Caki2 (cell line): Measurements from ENCODE around the gene TCERG1L. TPM values are rescaled to one million over a fixed set of nuclear protein-coding genes. Genes with fewer than 3 reads are reported as not detected.

Source experiments
- DNase-seq: peaks from one replicate; pipeline ENCODE4 v3.0.0-alpha.2; 2015; ENCODE audit warnings: low read depth
- in situ Hi-C: cut with HindIII; loops from 2 replicates; pipeline ENCODE4 v1.10.0; 2016; ENCODE audit warnings: low sequenced_read_pairs, low pct_unique_long_range_greater_than_20kb, mixed read lengths
- total RNA-seq: library from RNA; depleted of rRNA; stranded (reverse); fragments of >200 nt; shearing (Covaris generic); gene quantifications from 2 replicates; pipeline ENCODE4 v1.2.3, GENCODE V29; 2014; ENCODE audit warnings: low replicate concordance

TCERG1L gene
- total RNA-seq, 1 experiment from 2014 or later = not detected

DNA sequence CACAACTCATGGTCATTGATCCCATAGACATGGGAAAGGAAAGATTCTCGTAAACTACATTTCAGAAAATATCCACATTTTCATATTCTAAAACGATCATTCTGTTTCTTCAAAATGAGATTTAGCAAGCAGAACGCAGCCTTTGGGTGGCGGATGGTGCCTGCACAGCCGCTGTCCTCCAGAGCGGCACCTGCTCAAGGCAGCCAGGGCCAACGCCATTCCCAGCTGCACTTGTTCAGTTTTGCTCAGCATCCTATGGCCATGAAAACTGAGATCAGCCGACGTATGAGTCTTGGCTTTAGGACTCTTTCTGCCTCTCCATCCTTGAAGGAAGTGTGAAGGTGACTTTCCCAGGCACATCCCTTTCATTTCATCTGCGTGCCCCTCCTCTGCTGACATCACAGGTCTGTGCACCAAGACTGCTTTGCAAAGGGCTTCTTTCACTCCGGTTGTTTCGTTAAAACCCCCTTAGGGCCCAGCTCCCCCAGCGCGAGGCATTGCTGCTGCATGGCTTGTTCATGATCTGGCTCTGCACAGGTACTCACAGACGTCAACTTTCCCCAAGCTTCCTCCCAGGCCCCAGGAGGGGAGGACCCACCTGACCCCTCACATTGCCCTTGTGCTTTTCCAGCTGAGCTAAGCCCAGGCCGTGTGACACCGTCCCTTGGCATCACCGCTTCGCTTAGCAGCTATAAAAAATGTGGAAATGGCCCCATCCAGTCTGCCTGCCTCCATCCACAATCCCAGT is 37.2 kb downstream of the TCERG1L start:
- in situ Hi-C loops = no loop called here
- DNase-seq = no peak

DNA sequence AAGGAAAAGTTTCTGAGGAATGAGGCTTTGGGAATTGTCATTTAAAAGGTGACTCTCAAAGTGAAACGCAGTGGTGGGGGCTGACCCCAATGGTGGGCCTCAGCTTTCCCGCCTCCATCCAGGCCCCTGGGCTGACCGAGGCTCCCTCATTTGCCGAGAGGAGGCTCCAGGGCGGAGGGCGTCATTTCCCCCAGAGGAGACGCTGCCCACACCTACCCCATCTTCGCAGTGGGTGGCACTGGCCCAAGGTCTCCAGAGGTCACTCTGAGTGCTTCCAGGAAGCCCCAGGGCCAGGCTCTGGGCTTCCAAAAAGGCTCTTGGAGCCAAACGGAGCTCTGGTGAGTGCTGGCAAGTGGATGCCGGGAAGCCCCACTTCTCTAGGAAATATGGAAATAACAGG is 38.0 kb downstream of the TCERG1L start:
- no peak for DNase-seq
- in situ Hi-C loops = no loop called here

DNA sequence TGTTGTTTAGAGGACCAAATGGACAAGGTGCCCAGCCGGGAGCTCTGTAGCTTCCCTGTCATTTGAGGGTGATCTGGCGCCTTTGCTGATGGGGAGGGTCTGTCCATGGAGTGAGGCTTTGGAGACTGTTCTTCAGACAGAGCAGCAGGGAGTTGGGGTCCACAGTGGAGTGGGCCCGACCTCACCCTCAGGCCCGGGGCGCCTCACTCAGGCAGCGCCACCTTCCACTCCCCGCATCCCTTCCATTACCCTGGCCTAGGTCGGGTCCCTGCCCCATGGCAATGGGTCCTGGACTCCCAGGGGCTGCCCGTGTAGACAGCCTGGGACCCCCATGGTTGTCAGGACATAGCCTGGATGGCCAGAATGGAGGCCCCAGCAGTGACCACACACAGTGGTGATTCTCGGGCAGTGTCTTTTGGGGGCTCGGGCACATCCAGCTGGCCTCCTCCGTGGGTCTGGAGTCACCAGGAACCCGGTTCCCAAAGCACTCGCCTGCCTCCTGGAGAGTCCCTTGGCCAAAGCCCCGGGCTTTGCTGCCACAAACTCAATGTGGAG is 38.5 kb downstream of the TCERG1L start:
- no peak for DNase-seq
- in situ Hi-C loops = no loop called here

DNA sequence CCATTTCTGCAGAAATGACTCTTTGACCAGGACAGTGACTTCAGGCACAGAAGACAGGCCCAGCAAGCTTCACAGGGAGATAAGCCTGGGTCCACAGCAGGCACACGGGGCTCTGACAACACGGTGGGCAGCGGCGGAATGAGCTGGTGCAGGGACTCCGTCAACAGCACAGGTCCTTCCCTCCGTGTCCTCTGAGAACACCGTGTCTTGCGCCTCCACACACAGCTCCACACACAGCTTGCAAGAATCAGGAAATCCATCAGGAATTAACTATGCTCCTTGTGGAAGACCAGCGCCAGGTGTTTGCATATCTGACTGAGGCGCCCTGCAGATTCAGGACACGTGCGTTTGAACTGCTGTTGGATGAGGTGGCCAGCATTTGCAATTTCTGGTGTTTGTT is 39.6 kb downstream of the TCERG1L start:
- DNase-seq = no peak
- in situ Hi-C loops = no loop called here

DNA sequence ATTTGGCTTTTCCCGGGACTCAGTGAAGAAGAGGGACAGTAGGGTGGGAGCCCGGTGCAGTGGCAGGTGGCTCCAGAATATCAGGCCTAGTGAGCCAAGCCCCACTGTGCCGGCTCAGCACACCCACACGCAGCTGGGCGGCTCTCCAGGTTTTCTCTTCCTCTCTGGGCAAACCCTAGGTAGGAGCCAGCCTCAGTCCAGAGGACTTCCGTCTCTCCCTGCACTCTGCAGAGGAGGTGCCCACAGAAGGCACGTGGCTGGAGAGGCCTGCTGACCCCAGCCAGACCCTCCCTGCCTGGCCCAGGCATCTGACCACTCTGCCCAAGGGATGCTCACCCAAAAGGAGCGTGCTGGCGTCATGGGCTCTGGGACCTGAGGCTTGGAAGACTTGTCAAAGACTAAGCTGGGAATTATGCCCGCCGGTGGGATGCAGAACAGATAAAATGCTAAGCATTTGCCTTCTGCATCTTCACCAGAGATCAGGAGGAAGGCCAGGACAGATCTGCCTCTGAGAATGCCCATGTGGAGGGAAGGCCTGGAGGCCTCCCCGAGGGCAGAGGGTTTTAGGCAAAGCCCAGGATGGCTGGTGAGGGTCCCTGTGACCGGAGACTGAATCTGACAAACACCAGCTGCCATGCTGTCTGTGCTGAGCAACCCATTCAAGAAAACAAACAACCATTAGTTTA is 40.2 kb downstream of the TCERG1L start:
- DNase-seq = no peak
- in situ Hi-C loops = no loop called here

DNA sequence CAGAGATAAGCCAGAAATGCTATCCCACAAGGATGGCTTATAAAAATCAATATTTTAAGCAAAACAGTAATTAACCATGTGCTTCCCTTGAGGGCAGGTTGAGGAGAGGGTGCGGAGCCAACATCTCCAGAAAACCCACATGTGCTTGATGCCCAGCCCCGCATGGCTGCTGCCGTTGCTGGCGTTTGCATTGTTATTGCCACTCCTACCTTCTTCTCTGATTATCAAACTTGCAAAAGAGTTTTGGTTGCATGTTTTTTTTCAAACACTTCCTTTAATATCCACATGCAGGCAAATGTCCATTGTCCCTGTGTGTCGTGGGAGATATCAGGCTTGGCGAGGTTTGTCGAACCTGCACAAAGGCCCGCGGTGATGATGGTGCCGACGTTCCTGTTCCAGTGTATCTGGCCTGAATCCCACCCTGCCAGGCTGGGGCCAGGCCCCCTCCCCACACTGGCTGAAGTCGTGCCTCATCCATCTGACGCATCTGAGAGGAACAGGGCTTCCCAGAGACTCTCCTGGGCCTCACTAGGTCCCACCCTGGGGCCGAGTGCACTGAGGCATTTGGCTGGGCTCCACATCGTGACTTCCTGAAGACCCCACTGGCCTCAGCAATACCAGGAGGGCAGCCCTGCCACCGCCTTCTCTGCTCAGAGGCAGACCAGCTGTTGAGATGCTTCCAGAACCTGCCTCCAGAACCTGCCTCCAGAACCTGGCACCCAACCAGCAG is 40.9 kb downstream of the TCERG1L start:
- in situ Hi-C loops = no loop called here
- no peak for DNase-seq

DNA sequence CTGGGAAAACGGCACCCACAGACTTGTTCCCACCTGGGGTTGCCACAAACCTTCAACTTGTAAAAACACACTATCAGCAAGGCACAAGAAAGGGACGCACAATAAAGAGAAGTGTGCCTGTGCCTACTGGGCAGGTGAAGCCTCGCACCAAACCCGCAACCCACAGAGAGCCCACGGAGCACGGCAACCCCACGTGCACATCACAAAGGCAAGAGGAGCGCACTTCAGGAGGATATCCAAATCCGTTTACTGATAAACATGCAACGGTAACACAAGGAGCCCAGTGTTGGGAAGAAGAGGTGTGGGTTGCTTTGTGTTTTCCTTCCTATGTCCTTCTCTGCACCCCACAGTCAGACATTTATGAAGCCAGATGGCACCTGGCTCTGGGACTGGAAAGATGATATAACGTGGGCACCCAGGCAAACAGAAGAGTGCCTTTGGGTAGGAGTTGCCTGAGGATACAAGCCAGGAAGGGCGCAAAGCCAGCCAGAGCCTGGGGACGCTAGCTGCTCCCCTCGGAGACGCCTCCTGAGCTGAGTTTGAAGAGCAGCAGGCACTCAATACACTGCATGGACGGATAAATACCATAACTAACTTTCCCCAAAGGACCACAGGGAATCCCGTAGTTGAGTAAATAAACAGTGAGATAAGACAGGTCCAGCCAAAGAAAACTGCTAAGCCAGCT is 41.6 kb downstream of the TCERG1L start:
- in situ Hi-C loops = no loop called here
- DNase-seq = no peak

DNA sequence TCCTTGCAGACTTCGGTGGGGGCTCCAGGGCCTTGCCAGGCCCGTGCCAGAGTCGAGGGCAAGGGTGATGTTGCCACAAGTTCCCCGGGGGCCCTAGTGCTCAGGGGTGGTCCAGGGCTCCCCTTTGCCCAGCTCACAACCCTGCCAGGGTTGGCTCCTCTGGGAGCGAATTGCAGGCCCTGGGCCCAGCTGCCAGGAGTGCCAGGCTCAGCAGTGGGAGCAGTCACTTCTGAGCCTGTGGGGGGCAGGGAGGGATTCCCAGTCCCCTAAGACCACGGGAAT is 43.8 kb downstream of the TCERG1L start:
- in situ Hi-C loops = no loop called here
- DNase-seq = no peak

DNA sequence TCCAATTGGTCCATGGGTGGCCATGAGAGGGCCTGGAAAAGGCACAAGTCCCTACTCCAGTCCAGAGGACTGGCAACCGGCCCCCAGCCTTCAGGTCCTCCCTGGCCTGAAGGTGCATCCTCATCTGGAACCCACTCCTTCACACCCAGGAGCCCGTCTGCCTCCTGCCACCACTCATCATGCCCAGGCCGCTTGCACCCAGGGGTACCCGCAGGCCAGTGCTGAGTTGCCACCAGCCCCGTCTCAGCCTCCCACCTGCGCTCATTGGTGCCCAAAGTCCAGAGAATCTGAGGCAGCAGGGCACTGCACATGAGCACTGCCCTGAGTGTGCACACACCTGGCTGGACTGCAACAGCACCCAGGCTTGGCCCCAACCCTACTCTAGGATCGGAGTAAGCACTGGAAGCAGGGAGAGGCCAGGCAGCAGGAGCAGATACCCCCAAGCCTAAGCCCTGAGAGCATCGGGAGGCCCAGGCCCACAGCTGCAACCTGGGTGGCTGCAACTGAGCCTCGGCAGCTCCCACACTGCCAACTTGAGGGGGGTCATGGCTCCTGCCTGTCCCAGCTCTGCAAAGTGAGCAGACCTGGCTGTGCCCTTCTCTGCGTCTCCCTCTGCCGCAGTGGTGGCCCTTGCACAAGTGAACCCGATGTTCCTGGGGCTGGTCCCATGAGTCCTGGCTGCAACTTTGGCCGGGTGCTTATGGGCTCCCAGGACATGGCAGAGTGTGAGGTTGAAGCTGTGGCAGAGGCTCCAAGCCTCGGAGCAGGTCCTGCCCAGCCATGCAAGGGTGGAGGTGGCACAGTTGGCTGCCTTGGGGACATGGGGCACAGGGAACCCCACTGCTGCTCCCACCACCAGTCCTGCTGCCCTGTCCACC is 44.3 kb downstream of the TCERG1L start:
- DNase-seq = no peak
- in situ Hi-C loops = no loop called here

DNA sequence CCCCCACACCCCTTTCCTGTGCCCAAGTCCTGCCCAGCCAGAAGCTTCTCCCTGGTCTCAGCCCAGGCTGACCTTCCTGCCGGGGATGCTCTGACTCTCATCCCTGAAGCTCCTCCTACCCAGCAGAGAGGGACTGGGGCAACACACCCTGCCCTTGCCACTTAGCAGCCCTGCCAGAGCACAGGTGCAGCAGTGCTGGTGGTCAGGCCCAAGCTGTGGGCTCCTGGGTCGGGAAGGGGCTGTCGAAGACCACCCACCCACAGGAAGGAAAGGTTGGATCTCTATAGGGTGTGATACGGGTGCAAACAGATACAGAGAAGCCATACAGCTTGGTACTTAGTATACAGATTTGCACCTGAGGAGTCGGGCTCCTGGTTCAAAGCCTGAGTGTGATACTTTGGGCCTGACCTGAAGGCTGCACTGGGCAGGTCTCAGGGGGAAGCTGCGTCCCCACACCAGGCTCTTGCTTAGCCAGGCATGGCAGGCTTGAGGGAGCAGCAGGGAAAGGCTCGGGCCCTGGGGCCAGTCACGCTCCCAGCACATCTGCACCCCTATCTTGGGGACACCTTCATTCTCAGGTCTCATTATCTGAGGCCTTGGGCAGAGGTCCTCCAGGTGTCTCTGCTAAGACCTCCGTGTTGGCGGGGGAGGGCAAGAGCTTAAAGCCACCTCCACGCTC is 47.3 kb downstream of the TCERG1L start:
- no peak for DNase-seq
- in situ Hi-C loops = no loop called here

DNA sequence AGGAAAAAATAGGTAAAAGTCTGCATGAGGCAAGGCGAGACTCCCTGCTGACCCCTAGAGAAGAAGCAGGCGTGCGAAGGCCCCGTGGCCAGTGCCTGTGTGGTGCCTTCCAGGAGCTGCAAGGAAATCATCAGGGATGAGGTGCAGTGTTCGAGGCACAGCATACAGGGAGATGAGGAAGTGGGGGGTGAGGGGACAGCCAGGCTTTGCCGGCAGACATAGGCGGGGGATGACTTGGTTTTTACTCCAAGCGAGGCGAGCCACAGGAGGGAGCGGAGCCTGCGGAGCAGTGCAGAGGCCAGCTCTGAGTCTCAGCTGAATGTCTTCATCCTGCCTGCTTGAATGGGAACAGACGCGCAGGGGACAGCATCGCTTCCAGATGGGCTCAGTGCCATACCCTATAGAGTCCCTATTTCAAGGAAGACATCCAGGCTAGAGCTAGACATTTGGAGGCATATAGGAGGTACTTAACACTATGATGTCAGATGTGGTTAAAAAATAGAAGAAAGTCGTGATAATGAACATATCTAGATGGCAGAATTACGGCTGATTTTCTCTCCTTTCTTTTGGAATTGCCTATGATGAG is 49.5 kb downstream of the TCERG1L start:
- in situ Hi-C loops = no loop called here
- DNase-seq = no peak

DNA sequence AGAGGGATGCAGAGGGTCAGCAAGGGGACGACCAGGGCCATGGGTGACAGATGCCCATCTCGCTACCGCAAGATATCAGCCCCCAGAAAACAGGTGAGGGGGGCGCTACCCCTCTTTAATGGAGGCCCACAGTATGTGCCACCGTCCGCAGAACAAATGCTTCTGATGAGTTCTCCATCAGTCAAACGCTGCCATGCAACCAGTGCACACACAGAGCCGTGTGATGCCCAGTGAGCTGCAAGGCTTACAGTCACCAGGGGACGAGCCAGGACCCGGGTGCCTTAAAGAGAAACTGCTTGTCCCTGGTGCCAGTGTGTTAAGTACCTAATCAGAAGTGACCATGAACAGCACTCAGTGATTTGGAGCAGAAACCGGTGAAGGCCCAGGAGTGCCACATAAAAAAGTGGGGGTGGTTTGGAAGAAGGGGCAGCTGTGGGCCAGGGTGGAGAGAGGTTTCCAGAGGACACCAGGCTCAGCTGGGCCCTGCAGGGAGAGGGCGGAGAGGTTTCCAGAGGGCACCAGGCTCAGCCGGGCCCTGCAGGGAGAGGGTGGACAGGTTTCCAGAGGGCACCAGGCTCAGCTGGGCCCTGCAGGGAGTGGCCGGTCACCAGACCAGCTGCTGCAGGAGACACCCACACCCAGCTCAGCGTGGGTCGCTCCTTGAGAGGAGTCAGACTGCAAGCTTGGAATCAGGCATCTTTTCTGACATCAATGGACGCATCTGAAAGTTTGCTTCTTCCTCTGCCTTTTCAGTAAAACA is 50.9 kb downstream of the TCERG1L start:
- no peak for DNase-seq
- in situ Hi-C loops = no loop called here

DNA sequence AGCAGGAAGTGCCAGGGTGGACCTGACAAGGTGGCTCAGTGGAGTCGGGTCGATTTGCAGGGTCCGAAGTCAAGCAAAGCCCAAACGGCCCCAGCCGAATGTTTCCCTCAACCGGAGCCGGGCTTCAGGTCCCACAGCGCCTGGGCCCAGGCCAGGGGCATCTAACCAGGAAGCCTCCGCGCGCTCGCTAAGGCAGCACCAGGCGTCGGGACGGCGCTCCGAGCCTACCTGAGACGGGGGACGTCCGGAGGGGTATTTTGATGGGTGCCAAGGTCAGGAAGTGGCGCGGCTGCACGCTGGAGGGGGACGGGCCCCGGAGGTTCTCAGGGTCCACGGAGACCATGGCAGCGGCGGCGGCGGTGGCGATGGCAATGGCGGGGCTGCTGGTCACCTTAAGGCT is 51.5 kb downstream of the TCERG1L start:
- in situ Hi-C loops = no loop called here
- no peak for DNase-seq

DNA sequence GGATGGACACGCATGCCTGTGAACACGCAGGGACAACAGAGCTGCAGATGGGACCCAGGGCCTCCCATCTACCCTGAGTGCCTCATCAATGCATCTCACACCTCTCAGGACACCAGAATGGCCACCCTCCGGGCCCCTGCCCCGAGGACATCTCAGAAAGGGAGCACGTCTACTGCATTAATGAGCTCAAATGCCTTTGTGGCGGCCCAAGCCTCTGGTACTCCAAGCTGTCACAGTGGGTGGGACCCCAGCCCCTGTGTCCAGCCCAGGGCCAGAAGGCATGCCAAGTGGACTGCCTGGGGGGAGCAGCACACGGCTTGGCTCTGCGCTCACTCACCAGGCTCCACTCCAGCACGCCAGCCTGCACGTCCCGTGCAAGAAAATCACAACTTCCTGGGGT is 52.0 kb downstream of the TCERG1L start:
- DNase-seq = no peak
- in situ Hi-C loops = no loop called here

DNA sequence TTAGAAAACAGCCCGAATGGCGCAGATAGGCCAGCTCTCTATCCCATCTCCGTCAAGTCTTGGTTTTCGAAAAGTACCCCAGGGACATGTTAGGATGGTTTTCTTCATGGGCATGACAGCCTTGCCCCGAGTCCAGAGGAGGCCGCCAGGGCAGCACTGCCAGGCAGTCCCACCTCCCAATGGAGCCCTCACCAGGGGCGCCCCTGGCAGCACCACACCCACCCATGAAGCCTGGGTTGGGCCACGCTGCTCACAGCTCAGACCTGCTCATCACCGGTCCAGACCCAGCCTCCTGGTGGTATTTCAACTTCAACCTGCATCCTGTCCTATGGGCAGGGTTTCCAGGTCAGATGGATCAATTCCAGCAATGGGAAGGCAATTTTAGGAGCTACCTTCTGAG is 53.3 kb downstream of the TCERG1L start:
- DNase-seq = no peak
- in situ Hi-C loops = no loop called here

DNA sequence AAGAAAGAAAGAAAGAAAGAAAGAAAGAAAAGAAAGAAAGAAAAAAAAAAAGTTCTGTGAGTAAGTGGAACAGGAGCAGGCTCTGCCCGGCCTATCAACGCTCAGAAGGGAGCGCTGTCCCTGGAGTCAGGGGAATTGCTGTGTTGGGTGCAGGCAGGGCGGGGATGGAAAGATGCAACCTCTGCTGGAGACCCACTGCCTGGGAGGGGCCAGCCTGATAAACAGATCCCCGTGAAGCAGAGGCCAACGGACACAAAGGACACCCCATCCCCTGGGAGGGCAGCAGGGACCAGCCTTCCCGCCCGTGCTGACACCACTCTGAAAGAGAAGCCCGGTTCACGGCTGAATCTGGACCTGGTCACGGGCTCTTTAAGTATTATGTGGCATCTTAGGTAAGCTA is 54.5 kb downstream of the TCERG1L start:
- no peak for DNase-seq
- in situ Hi-C loops = no loop called here
